DND-41 (cell line): Measurements from ENCODE around the gene ABHD3.

ENCODE experiments used
- ATAC-seq: fragments of 200-7000 bp; cut with Tn5 transposase; 3 replicates; pipeline ENCODE4 v1.9.1; 2021; ENCODE audit warnings: low read depth; ENCODE audit not compliant: insufficient read depth
- DNase-seq: peaks from one replicate; pipeline ENCODE4 v3.0.0-alpha.2; 2020
- H2AFZ ChIP-seq: 2 replicates; pipeline ENCODE4 v1.6.0; 2012; ENCODE audit warnings: low read depth, low read length
- H3K27ac ChIP-seq: 2 replicates; pipeline ENCODE4 v1.5.1; 2012; ENCODE audit warnings: low read length, inconsistent platforms
- H3K27me3 ChIP-seq: fragments of 200-600 bp; sonication (generic); 2 replicates; pipeline ENCODE4 v1.6.0; 2012; ENCODE audit warnings: low read length, mild to moderate bottlenecking, inconsistent platforms; ENCODE audit not compliant: insufficient read depth, poor library complexity
- H3K36me3 ChIP-seq: 2 replicates; pipeline ENCODE4 v1.5.1; 2012; ENCODE audit warnings: low read length, inconsistent platforms; ENCODE audit not compliant: insufficient read depth
- H3K4me1 ChIP-seq: 2 replicates; pipeline ENCODE4 v1.5.1; 2012; ENCODE audit warnings: mild to moderate bottlenecking, low read length; ENCODE audit not compliant: insufficient read depth
- H3K4me2 ChIP-seq: 2 replicates; pipeline ENCODE4 v1.6.0; 2012; ENCODE audit warnings: mild to moderate bottlenecking, moderate library complexity, low read length, inconsistent platforms; ENCODE audit not compliant: insufficient read depth
- H3K4me3 ChIP-seq, 2 experiments: fragments of 200-600 bp in 1 of 2; shearing (Covaris generic) in 1 of 2; 2 replicates each; pipeline ENCODE4 v1.5.1; 2012 to 2016; ENCODE audit warnings: inconsistent platforms in 2 of 2, low read length in 2 of 2, mild to moderate bottlenecking in 2 of 2, low read depth in 1 of 2, moderate library complexity in 1 of 2
- H3K79me2 ChIP-seq: 2 replicates; pipeline ENCODE4 v1.6.0; 2012; ENCODE audit warnings: low read length, inconsistent platforms; ENCODE audit not compliant: insufficient read depth
- H3K9ac ChIP-seq: 2 replicates; pipeline ENCODE4 v1.6.0; 2012; ENCODE audit warnings: low read depth, mild to moderate bottlenecking, inconsistent platforms, low read length, moderate library complexity
- H3K9me3 ChIP-seq: 2 replicates; pipeline ENCODE4 v1.5.1; 2012; ENCODE audit warnings: low read length, moderate library complexity, mild to moderate bottlenecking, inconsistent platforms; ENCODE audit not compliant: insufficient read depth, severe bottlenecking
- H4K20me1 ChIP-seq: 2 replicates; pipeline ENCODE4 v1.6.0; 2012; ENCODE audit warnings: low read length; ENCODE audit not compliant: insufficient read depth
- CTCF ChIP-seq: IDR thresholded peaks from 2 replicates; pipeline ENCODE4 v1.5.1; 2012; ENCODE audit warnings: borderline replicate concordance, low read length, moderate library complexity, mild to moderate bottlenecking; ENCODE audit not compliant: poor library complexity, severe bottlenecking; ENCODE audit errors: extremely low read depth
- EZH2 ChIP-seq: IDR thresholded peaks from 3 replicates; pipeline ENCODE4 v1.6.1; 2012; ENCODE audit warnings: borderline replicate concordance, low read depth, mild to moderate bottlenecking, moderate library complexity, low read length, inconsistent platforms; ENCODE audit not compliant: severe bottlenecking

ABHD3 gene

GRCh38 chr18:21663578-21663977, 41.0 kb downstream of the ABHD3 start:
- ATAC-seq (no peak), DNase-seq (no peak)
- no peak overlapping the region for H2AFZ ChIP-seq
- TF ChIP-seq CTCF, result no peak
- TF ChIP-seq EZH2, result no peak
- peaks cover 35% of the 10 kb centered on the region for H3K36me3 ChIP-seq
- no peaks in the 10 kb centered on the region; the same call in 1 of the 2 replicates for H3K79me2 ChIP-seq
- no peak overlapping the region for H3K4me3 ChIP-seq
- H3K4me1 ChIP-seq, result no peaks in the 10 kb centered on the region
- H3K4me2 ChIP-seq, result no peak overlapping the region
- H3K27me3 ChIP-seq, result no peaks in the 10 kb centered on the region
- no peak overlapping the region for H3K27ac ChIP-seq
- H3K9me3 ChIP-seq, result no peaks in the 10 kb centered on the region
- H3K9ac ChIP-seq, result no peak overlapping the region
- H4K20me1 ChIP-seq, result no peaks in the 10 kb centered on the region

GRCh38 chr18:21662581-21662980, 42.0 kb downstream of the ABHD3 start:
- TF ChIP-seq EZH2 (no peak), CTCF (no peak)
- H3K79me2 ChIP-seq, result no peaks in the 10 kb centered on the region; the same call in 1 of the 2 replicates
- H3K9me3 ChIP-seq, result no peaks in the 10 kb centered on the region
- H3K4me1 ChIP-seq, result no peaks in the 10 kb centered on the region
- H3K27me3 ChIP-seq, result no peaks in the 10 kb centered on the region
- peaks cover 43% of the 10 kb centered on the region for H3K36me3 ChIP-seq
- H4K20me1 ChIP-seq, result no peaks in the 10 kb centered on the region
- no peak overlapping the region for H3K9ac ChIP-seq
- H3K4me2 ChIP-seq, result no peak overlapping the region
- ATAC-seq (no peak), DNase-seq (no peak)
- H3K27ac ChIP-seq, result no peak overlapping the region
- H3K4me3 ChIP-seq, result no peak overlapping the region
- H2AFZ ChIP-seq, result no peak overlapping the region

- Histone ChIP-seq H3K4me3 (no peak overlapping the region), H3K4me2 (no peak overlapping the region), H4K20me1 (no peaks in the 10 kb centered on the region), H3K27ac (no peak overlapping the region), H3K9ac (no peak overlapping the region), H3K27me3 (no peaks in the 10 kb centered on the region), H3K9me3 (no peaks in the 10 kb centered on the region), H3K36me3 (peaks cover 59% of the 10 kb centered on the region), H3K4me1 (no peaks in the 10 kb centered on the region), H2AFZ (no peak overlapping the region), H3K79me2 (no peaks in the 10 kb centered on the region)
- TF ChIP-seq CTCF (no peak), EZH2 (no peak)
- no peak for ATAC-seq
- no peak for DNase-seq
These were observed 44.5 kb downstream of the ABHD3 start for GRCh38 chr18:21660078-21660477.

DNA sequence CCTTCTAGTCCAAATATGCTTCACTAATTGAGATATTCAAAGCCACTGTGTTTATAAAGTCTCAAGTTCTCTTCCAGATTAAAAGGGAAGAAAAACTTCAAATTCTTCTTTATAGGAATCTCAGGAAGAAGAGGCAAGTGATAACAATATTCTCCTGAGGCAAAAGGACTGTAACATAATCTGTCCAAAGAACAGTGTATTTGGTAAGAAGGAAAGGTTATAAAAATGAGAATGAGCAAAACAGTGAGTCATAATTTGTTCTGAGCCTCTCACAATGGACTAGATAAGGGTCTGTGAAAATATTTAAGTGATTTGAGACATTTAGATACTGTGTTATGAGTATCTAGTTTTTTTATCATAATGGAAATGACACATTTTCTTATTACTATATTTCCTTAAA, 48.2 kb downstream of the ABHD3 start:
- Histone ChIP-seq H3K9ac (no peak overlapping the region), H3K27me3 (no peaks in the 10 kb centered on the region), H3K9me3 (no peaks in the 10 kb centered on the region), H3K4me1 (no peaks in the 10 kb centered on the region), H3K36me3 (peaks cover 52% of the 10 kb centered on the region), H3K4me2 (no peak overlapping the region), H2AFZ (no peak overlapping the region), H3K27ac (no peak overlapping the region), H3K79me2 (no peaks in the 10 kb centered on the region), H3K4me3 (no peak overlapping the region), H4K20me1 (no peaks in the 10 kb centered on the region)
- DNase-seq, result no peak
- no peak for ATAC-seq
- no peak for TF ChIP-seq CTCF
- no peak for TF ChIP-seq EZH2
